ENCODE measurements around the gene FASTKD1.

The FASTKD1 gene

GRCh38 chr2:169507698-169508097 lies 66.0 kb downstream of the FASTKD1 start:
- no peak for DNase-seq (ENCODE audit: low read depth)

DNA sequence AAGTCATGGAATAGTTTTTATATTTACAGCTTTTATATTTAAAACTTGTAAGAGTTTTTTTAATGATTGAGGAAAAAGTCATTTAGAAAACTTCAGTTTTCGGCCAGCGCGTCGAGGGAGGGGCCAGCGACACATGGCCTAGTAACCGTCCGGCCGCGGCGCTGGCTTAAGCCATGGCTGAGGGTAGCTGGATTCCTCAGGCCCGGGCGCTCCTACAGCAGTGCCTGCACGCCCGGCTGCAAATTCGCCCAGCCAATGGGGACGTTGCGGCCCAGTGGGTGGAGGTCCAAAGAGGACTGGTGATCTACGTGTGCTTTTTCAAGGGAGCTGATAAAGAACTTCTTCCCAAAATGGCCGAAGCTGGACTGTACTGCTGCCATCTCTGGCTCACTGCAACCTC lies 69.0 kb downstream of the FASTKD1 start:
- no peak for DNase-seq (ENCODE audit: low read depth)

- DNase-seq (ENCODE audit: low read depth) = no peak
Measured at GRCh38 chr2:169495310-169495928, 78.2 kb downstream of the FASTKD1 start.

GRCh38 chr2:169493360-169493759 lies 80.3 kb downstream of the FASTKD1 start:
- DNase-seq (ENCODE audit: low read depth) = no peak

GRCh38 chr2:169491378-169491777 lies 82.3 kb downstream of the FASTKD1 start:
- DNase-seq (ENCODE audit: low read depth) = no peak

DNA sequence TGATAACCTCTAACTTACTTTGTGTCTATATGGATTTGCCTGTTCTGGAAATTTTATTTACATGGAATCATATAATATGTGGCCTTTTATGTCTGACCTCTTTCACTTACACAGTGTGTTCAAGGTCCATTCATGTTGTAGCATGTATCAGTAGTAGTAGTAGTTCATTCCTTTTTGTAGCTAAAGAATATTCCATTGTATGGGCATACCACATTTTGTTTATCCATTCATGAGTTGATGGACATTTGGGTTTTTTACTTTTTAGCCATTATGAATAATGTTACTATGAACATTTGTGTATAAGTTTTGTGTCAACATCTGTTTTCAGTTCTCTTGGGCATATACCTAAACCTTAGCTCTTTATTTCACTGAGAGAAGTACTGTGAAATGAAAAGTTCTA lies 82.8 kb downstream of the FASTKD1 start:
- no peak for DNase-seq (ENCODE audit: low read depth)

- DNase-seq (ENCODE audit: low read depth) = no peak
Measured at GRCh38 chr2:169486487-169486886, 87.2 kb downstream of the FASTKD1 start.

GRCh38 chr2:169485650-169486138 lies 88.0 kb downstream of the FASTKD1 start:
- no peak for DNase-seq (ENCODE audit: low read depth)

- DNase-seq (ENCODE audit: low read depth) = no peak
Measured at GRCh38 chr2:169480079-169480465, 93.6 kb downstream of the FASTKD1 start.
